ENCODE results near the gene RSRC1.
A peak's percentile ranks its signal among the peaks of the same experiment; 100 is the strongest.
"Not testable (repeated sequence)": the region's sequence is repeated elsewhere in the genome, so short reads cannot be mapped to it uniquely, and the experiment has no call there.

The RSRC1 gene

DNA sequence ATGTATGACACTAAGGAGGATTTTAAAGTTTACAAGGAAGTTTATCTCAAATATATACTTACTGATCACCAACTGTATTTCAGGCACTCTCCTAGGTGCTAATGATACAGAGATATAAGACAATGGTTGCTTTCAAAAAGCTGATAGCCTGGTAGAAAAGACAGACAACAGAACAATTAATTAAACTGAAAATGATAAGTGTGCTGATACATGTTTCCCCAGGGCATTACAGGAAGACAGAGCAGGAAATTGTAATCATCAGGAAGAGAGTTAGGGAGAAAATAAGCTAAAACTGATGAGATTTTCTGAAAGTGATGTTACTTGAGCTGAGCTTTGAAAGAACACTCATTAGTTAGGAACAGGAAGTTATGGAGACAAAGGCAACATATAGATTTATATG is 229.7 kb downstream of the RSRC1 start:
- Mint-ChIP-seq H3K4me3 (no peak overlapping the region), H3K9me3 (peaks cover 6% of the 10 kb centered on the region), H3K4me1 (no peaks in the 10 kb centered on the region), H3K36me3 (no peaks in the 10 kb centered on the region), H3K27ac (no peak overlapping the region)
- ATAC-seq, result no peak
- DNase-seq (ENCODE audit: low spot score in 2 of 2), result no peak

DNA sequence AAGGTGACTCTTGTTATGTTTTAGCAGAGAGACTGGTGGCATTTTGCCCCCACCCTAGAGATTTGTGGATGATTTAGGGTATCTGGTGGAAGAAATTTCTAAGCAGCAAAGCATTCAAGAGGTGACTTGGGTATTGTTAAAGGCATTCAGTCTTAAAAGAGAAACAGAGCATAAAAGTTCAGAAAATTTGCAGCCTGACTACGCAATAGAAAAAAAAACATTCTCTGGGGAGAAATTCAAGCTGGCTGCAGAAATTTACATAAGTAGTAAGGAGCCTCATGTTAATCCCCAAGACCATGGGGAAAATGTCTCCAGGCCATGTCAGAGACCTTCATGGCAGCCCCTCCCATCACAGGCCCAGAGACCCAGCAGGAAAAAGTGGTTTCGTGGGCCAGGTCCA is 231.1 kb downstream of the RSRC1 start:
- ATAC-seq; DNase-seq (ENCODE audit: low spot score in 2 of 2); H3K9me3 Mint-ChIP-seq; H3K4me1 Mint-ChIP-seq; H3K4me3 Mint-ChIP-seq; H3K36me3 Mint-ChIP-seq; H3K27ac Mint-ChIP-seq: not testable (repeated sequence)

DNA sequence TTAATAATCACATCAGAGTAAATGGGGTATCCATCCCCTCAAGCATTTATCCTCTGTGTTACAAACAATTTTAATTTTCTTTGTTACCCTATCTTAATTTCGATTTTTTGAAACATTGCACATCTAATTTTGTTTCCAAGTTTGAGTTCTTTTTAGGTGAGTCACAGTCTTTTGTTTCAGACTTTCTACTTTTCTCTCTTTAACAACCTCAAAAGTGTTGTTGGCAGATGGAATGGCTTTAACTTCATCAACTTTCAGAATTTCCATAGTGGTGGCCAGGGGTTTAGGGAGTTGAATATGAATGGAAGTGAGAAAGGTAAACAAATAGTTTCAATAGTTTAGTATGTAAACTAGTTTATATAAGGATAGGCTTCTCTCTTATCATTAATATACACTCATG is 238.1 kb downstream of the RSRC1 start:
- DNase-seq (ENCODE audit: low spot score in 2 of 2), result no peak

DNA sequence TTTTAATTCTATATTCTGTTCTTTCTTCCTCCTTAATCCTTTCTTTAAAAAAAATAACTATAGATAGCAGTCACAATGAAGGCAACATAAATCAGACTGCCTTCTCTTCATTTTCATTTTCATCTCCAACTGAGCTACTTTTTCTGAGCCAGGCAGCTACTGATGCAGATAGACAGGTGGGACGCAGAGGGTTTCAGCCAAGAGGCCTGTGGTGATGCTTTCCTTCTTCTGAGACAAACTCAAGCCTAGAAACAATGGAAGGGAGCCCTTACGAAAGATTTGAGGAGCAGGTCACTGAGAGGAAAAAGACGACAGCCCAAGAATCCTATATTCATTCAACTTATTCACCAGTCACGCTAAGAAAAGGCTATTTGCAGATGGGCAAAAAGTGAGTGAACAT is 241.1 kb downstream of the RSRC1 start:
- H3K36me3 Mint-ChIP-seq, result no peaks in the 10 kb centered on the region
- DNase-seq (ENCODE audit: low spot score in 2 of 2) (no peak), ATAC-seq (no peak)
- no peak overlapping the region for H3K4me3 Mint-ChIP-seq
- H3K27ac Mint-ChIP-seq, result no peak overlapping the region
- no peaks in the 10 kb centered on the region for H3K9me3 Mint-ChIP-seq
- peaks cover 6% of the 10 kb centered on the region for H3K4me1 Mint-ChIP-seq

More for the DNA sequence above, 238.1 kb downstream of the RSRC1 start:
- no peak for ATAC-seq
- Mint-ChIP-seq H3K4me3 (no peak overlapping the region), H3K9me3 (peaks cover 3% of the 10 kb centered on the region), H3K4me1 (peaks cover 3% of the 10 kb centered on the region), H3K27ac (no peak overlapping the region), H3K36me3 (no peaks in the 10 kb centered on the region)

DNA sequence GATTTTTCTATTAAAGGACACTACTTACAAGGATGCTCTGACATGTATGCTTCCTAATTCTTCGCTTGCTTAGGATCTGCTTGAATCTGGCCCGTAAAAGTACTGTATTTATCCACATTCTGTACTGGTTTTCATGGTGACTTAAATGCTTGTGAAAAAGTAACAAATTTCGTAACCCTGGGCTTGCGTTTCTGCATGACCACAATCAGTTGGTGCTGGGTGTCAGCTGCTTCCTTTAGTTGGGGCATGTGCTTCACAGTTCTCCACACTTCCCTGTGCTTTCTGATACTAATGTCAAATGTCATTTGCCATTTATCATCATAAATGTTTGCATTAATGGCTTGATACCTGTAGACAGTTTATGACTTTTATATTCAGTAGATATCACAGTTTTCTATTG is 242.7 kb downstream of the RSRC1 start:
- no peak for DNase-seq (ENCODE audit: low spot score in 2 of 2)
- H3K27ac Mint-ChIP-seq, result no peak overlapping the region
- no peaks in the 10 kb centered on the region for H3K9me3 Mint-ChIP-seq
- no peak overlapping the region for H3K4me3 Mint-ChIP-seq
- ATAC-seq, result no peak
- H3K36me3 Mint-ChIP-seq, result no peaks in the 10 kb centered on the region
- H3K4me1 Mint-ChIP-seq, result peaks cover 6% of the 10 kb centered on the region

DNA sequence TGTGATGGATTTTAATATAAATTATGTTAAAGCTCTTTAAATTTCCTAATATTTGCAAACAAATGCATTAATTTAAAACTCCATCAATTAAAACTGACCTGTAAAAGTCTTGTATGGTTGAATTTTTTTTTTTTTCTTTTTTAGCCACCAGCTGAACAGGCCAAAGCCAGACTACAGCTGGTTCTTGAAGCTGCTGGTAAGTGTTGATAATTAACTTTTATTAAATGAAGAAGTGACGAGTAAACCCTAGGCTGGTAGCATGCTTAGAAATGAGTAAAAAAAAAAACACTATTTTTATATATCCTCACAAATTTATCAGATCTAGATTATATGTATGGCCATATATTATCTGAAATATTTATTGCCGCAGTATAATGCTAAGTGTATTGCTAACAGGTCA is 244.8 kb downstream of the RSRC1 start:
- no peaks in the 10 kb centered on the region for H3K36me3 Mint-ChIP-seq
- no peaks in the 10 kb centered on the region for H3K9me3 Mint-ChIP-seq
- peaks cover 6% of the 10 kb centered on the region for H3K4me1 Mint-ChIP-seq
- H3K4me3 Mint-ChIP-seq, result no peak overlapping the region
- ATAC-seq, result no peak
- no peak overlapping the region for H3K27ac Mint-ChIP-seq
- DNase-seq (ENCODE audit: low spot score in 2 of 2), result no peak

DNA sequence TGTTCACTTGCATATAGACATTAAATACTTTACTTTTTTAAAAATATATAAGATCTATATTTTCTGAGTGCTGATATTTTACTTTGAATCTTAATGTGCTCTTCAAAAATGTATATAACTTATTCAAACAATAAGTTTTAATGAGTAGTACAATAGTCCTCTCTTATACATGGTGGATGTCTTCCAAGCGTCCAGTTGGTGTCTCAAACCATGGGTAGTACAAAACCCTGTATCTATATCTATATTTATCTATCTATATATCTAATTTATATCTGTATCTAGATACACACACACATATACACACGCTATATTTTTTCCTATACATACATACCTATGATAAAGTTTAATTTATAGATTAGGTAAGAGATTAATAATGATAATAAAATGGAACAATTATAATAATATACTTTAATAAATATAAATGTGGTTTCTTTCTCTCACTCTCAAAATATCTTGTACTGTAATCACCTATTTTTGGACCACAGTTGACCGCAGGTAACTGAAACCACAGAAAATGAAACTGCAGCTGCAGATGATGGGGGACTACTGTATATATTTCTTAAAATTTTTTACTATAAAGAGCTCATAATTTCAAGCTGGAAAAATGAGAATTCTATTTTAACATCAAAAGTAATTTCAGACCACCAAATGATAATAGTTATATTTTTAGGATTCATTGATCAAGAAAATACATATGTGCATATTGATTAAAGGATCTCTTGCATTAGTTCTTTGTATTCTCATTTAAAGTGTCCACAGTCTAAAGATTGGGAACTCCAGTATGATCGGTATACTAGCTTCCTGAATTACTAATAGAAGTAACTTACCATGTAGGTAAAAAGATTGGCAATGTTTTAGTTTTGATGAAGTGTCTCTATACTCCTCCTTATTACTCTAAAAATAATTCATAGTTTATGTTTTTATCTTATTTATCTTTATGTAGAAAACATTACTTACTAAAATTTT is 246.0 kb downstream of the RSRC1 start:
- DNase-seq (ENCODE audit: low spot score in 2 of 2) (no peak), ATAC-seq (no peak)
- H3K36me3 Mint-ChIP-seq, result no peaks in the 10 kb centered on the region
- H3K4me3 Mint-ChIP-seq, result no peak overlapping the region
- H3K4me1 Mint-ChIP-seq, result peaks cover 6% of the 10 kb centered on the region
- no peak overlapping the region for H3K27ac Mint-ChIP-seq
- H3K9me3 Mint-ChIP-seq, result no peaks in the 10 kb centered on the region

DNA sequence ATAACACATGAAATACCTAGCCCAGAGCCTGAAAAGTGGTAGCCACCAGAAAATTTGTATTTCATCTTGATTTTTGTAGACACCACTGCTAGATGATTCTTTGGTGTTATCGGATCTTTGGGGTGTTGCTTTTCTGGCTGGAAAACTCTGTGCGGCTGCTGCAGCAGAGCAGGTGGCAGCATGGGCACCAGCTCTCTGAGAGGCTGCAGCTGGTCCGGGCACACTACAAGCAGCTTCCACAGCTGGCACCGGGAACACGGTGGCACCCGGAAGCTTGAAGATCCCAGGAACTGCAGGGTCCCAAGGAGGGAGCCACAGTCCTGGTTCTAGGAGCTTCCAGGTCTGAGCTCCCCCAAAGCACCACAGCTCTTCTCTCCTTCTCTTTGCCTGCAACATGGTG is 249.4 kb downstream of the RSRC1 start:
- ATAC-seq (no peak), DNase-seq (ENCODE audit: low spot score in 2 of 2) (no peak)
- Mint-ChIP-seq H3K9me3 (peaks cover 3% of the 10 kb centered on the region), H3K4me3 (no peak overlapping the region), H3K36me3 (no peaks in the 10 kb centered on the region), H3K27ac (no peak overlapping the region), H3K4me1 (no peaks in the 10 kb centered on the region)

DNA sequence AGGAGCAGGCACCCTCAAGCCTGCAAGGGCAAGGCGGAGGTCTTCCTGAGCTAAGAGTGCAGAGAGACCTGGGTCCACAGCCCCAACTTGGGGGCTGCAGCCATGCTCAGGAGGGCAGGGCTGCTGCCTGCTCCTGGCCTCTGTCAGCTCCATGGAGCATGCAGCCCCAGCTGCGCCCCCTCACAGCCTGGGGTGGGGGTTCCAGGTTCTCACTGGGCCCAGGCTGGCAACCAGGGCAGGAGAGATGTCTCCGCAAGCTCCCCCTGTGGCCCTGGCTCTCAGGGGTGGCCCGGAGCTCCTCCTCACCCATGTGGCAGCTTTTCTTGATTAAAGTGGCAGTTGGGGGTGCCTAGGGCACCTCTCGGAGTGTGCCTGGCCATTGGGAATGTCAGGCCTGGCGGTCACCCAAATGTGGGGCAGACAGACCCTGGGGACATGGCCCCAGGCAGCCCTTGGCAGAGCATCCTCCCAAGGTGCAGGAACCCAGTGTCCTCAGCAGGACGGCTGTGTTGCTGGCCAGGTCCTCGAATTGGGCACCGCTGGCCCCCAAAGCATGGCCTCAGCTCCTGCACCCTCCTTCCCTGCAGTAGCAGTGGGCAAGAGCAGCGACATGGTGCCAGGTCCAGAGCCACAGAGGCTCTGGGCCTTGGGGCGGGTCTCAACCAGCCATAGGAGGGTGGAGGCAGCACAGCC is 251.0 kb downstream of the RSRC1 start:
- Mint-ChIP-seq H3K4me3 (no peak overlapping the region), H3K27ac (no peak overlapping the region), H3K9me3 (peaks cover 3% of the 10 kb centered on the region), H3K36me3 (no peaks in the 10 kb centered on the region), H3K4me1 (no peaks in the 10 kb centered on the region)
- ATAC-seq (peak; percentile 13), DNase-seq (ENCODE audit: low spot score in 2 of 2) (no peak)

DNA sequence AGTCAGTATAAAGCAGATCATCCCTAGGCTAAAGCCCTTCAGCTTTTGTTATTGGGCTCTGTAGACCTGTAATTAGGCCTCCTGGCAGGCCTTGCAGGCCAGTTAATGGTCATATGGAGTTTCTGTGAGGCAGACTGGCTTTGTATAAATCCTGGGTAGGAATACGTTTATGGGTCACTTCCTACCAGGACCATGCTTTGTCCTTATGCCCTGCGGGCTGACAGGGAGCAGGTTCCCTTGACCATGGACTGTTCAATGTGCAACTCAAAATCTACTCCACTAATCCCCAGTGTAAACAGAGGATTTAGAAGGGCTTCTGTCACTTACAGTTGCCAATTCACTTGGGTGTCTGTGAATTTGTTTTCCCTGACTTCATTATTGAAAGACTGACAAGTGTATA is 258.4 kb downstream of the RSRC1 start:
- Mint-ChIP-seq H3K27ac (no peak overlapping the region), H3K4me3 (no peak overlapping the region), H3K4me1 (no peaks in the 10 kb centered on the region), H3K36me3 (no peaks in the 10 kb centered on the region), H3K9me3 (no peaks in the 10 kb centered on the region)
- DNase-seq (ENCODE audit: low spot score in 2 of 2) (no peak), ATAC-seq (no peak)

DNA sequence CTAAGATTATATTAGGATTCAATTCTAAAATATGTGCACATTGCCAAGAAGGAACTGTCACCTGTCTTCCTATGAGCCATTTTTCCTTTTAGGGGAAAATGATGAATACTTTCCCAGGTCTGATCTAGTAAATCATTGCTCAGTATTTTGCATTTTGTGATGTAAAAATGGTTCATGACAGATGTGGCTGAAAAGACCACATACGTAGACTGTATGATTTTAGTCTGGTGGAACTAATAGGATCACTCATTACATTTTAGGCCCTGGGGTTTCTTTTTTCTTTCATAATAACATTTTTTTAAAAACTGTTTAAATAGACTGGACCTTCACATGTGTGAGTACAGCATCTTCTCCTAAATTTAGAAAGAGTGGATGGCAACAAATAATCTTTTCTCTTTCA is 259.4 kb downstream of the RSRC1 start:
- Mint-ChIP-seq H3K4me3 (no peak overlapping the region), H3K9me3 (no peaks in the 10 kb centered on the region), H3K4me1 (no peaks in the 10 kb centered on the region), H3K36me3 (no peaks in the 10 kb centered on the region), H3K27ac (no peak overlapping the region)
- DNase-seq (ENCODE audit: low spot score in 2 of 2) (no peak), ATAC-seq (no peak)

DNA sequence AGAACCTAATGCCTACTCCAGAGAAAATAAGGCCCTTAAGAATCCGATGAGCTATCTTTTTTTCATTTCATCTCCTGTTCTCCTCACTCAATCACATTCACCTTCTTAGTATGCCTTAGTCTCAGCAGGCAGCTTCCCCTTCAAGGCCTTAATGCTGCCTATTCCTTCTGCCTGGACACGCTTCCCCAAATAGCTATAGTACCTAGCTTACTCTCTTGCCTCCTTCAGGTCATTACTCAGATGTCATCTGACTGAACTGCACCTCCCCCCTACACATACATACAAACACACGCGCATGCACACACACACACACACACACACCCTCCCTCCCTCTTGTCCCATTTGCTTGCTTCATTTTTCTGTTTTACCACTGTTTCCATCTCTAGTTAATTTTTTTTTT is 269.6 kb downstream of the RSRC1 start:
- DNase-seq (ENCODE audit: low spot score in 2 of 2) (no peak), ATAC-seq (no peak)
- H3K36me3 Mint-ChIP-seq, result no peaks in the 10 kb centered on the region
- H3K27ac Mint-ChIP-seq, result no peak overlapping the region
- H3K4me3 Mint-ChIP-seq, result no peak overlapping the region
- no peaks in the 10 kb centered on the region for H3K9me3 Mint-ChIP-seq
- peaks cover 6% of the 10 kb centered on the region for H3K4me1 Mint-ChIP-seq

DNA sequence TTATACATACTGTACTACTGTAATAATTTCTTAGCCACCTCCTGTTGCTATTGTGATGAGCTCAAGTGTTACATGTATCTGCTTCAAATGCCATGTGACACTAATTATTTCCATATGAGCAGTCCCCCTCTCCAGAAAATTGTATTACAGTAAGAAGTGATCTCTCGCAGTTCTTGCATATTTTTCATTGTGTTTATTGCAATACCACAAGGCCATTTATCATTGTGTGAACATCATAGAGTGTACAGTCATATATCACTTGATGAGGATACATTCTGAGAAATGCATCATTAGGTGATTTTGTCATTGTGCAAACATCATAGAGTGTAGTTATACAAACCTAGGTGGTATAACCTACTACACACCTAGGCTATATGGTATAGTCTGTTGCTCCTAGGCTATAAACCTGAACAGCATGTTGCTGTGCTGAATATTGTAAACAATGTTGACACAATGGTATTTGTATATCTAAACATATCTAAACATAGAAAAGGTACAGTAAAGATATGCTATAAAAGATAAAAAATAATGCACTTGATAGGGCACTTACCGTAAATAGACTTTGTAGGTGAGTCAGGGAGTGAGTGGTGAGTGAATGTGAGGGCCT is 271.5 kb downstream of the RSRC1 start:
- DNase-seq (ENCODE audit: low spot score in 2 of 2), result no peak
- Mint-ChIP-seq H3K4me3 (no peak overlapping the region), H3K27ac (no peak overlapping the region), H3K36me3 (no peaks in the 10 kb centered on the region), H3K9me3 (no peaks in the 10 kb centered on the region), H3K4me1 (peaks cover 6% of the 10 kb centered on the region)
- peak; percentile 50 for ATAC-seq

DNA sequence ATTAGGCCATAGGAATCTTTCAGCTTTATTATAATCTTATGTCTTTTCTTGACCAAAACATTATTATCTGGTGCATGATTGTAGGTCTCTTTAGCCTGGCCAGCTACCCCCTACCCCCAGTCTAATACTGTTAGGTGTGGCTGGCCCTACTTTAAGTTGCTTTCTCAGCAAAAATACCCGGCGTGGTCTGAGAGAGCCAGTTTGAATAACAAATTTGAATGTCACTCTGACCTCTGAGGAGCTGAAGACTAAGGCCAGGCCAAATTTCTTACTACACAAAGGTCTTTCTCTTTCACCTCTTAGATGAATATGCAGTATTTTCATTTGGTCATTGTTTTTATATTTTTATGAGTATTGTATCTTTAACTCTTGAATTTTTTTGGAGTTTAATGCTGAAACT is 272.6 kb downstream of the RSRC1 start:
- H3K4me1 Mint-ChIP-seq, result peaks cover 6% of the 10 kb centered on the region
- DNase-seq (ENCODE audit: low spot score in 2 of 2) (no peak), ATAC-seq (no peak)
- H3K27ac Mint-ChIP-seq, result no peak overlapping the region
- no peak overlapping the region for H3K4me3 Mint-ChIP-seq
- no peaks in the 10 kb centered on the region for H3K36me3 Mint-ChIP-seq
- no peaks in the 10 kb centered on the region for H3K9me3 Mint-ChIP-seq

DNA sequence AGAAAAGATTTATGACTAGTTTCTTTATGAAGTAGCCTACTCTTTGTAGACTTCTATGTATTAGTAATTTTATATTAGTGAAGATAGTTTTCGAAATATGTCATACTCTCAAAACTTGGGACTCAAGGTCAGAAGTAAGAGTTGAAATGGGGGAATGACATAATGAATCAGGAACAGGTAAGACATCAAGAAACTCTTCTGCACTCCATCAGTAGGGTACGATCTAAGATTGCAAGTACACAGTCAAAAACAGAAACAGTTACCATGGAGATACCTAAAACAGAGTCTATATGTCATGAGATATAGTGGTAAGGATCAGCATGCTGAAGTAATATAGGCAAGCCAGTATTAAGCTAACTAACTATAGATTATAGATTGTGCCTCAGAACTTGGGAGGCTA is 274.1 kb downstream of the RSRC1 start:
- ATAC-seq (peak; percentile 66), DNase-seq (ENCODE audit: low spot score in 2 of 2) (no peak)
- Mint-ChIP-seq H3K9me3 (no peaks in the 10 kb centered on the region), H3K4me1 (peaks cover 6% of the 10 kb centered on the region), H3K27ac (no peak overlapping the region), H3K4me3 (no peak overlapping the region), H3K36me3 (no peaks in the 10 kb centered on the region)

DNA sequence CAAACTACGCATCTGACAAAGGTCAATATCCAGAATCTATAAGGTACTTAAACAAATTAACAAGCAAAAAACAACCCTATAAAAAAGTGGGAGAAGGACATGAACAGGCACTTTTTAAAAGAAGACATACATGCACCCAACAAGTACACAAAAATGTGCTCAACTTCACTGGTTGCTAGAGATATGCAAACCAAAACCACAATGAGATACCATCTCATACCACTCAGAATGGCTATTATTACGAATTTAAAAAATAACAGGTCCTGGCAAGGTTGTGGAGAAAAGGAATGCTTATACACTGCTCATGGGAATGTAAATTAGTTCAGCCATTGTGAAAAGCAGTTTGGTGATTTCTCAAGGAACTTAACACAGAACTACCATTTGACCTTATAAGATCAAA is 285.5 kb downstream of the RSRC1 start:
- no peaks in the 10 kb centered on the region for H3K4me1 Mint-ChIP-seq

More for the DNA sequence above, 285.5 kb downstream of the RSRC1 start:
- ATAC-seq (no peak), DNase-seq (ENCODE audit: low spot score in 2 of 2) (no peak)
- Mint-ChIP-seq H3K27ac (no peak overlapping the region), H3K36me3 (no peaks in the 10 kb centered on the region), H3K4me3 (no peak overlapping the region), H3K9me3 (peaks cover 18% of the 10 kb centered on the region)

All from stimulated activated effector memory CD8-positive, alpha-beta T cell treated with anti-CD3 and anti-CD28 coated beads, Interleukin-12 subunit alpha, Interleukin-12 subunit beta, amount 100 ng/mL, for 72 hours (primary cell).